Thoracic aorta (tissue), 2 donors: Measurements from ENCODE around the gene USP15. TPM values are rescaled to one million over a fixed set of nuclear protein-coding genes. Genes with fewer than 3 reads are reported as not detected.

ENCODE experiments used
- ATAC-seq: fragments of 150-250 bp; one replicate; pipeline ENCODE4 v1.8.0; 2017; ENCODE audit warnings: low read depth; ENCODE audit not compliant: insufficient number of reproducible peaks, low FRiP score
- DNase-seq: peaks from one replicate; pipeline ENCODE4 v3.0.0-alpha.2; 2020; ENCODE audit warnings: low spot score
- H3K27ac ChIP-seq, 2 donors: fragments of 200-600 bp; sonication (generic); 1 replicate in 1 of 2; 2 replicates in 1 of 2; pipeline ENCODE4 v1.5.1; 2016; ENCODE audit warnings: mild to moderate bottlenecking in 2 of 2, moderate library complexity in 2 of 2
- H3K27me3 ChIP-seq: fragments of 200-600 bp; sonication (generic); replicated peaks from 2 replicates; pipeline ENCODE4 v1.6.0; 2016; ENCODE audit warnings: mild to moderate bottlenecking; ENCODE audit not compliant: insufficient read depth
- H3K36me3 ChIP-seq: fragments of 200-600 bp; sonication (generic); one replicate; pipeline ENCODE4 v1.5.1; 2016
- H3K4me1 ChIP-seq, 2 donors: fragments of 200-600 bp; sonication (generic); 1 replicate in 1 of 2; 2 replicates in 1 of 2; pipeline versions ENCODE4 v1.5.1 to v1.6.0; 2016; ENCODE audit warnings: low read depth in 2 of 2, mild to moderate bottlenecking in 1 of 2; ENCODE audit not compliant: control insufficient read depth in 1 of 2
- H3K4me3 ChIP-seq: fragments of 200-600 bp; sonication (generic); 2 replicates; pipeline ENCODE4 v1.5.1; 2016; ENCODE audit warnings: mild to moderate bottlenecking
- H3K9me3 ChIP-seq: fragments of 200-600 bp; sonication (generic); 2 replicates; pipeline ENCODE4 v1.5.1; 2016
- total RNA-seq, 2 donors: library from RNA; depleted of rRNA; stranded (reverse); fragments of >200 nt; gene quantifications; one replicate each; pipeline versions ENCODE4 v1.1.0 to v1.2.3, GENCODE V29; 2016
- TF ChIP-seq, protein P1 (sequence below): fragments of 200-600 bp; sonication (generic); IDR thresholded peaks from one replicate; pipeline ENCODE4 v1.5.1; 2019; ENCODE audit warnings: antibody characterized with exemption

Gene USP15
- total RNA-seq, 2 donors from 2014 or later: 39.5 to 128 TPM

DNA sequence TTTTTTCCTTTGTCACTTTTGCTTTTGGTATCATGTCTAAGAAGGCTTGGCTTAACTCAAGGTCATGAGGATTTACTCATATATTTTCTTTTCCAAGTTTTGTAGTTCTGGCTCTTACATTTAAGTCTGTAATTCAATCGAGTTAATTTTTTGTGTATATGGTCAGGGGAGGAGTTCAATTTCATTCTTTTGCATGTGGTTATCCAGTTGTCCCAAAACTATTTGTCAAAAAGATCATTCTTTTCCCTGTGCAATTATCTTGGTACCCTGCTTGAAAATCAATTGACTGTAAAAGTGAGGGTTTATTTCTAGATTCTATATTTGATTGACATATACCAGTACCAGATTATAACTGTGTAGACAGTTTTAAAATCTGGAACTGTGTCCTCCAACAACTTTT, 10.2 kb downstream of the USP15 start:
- H3K4me3 ChIP-seq: no peak overlapping the region
- DNase-seq (no peak), ATAC-seq (no peak)
- H3K4me1 ChIP-seq: peaks cover 56 to 61% of the 10 kb centered on the region in 2 donors
- no peak overlapping the region for H3K27ac ChIP-seq
- H3K9me3 ChIP-seq: no peaks in the 10 kb centered on the region
- no peaks in the 10 kb centered on the region for H3K27me3 ChIP-seq
- TF ChIP-seq, protein P1, sequence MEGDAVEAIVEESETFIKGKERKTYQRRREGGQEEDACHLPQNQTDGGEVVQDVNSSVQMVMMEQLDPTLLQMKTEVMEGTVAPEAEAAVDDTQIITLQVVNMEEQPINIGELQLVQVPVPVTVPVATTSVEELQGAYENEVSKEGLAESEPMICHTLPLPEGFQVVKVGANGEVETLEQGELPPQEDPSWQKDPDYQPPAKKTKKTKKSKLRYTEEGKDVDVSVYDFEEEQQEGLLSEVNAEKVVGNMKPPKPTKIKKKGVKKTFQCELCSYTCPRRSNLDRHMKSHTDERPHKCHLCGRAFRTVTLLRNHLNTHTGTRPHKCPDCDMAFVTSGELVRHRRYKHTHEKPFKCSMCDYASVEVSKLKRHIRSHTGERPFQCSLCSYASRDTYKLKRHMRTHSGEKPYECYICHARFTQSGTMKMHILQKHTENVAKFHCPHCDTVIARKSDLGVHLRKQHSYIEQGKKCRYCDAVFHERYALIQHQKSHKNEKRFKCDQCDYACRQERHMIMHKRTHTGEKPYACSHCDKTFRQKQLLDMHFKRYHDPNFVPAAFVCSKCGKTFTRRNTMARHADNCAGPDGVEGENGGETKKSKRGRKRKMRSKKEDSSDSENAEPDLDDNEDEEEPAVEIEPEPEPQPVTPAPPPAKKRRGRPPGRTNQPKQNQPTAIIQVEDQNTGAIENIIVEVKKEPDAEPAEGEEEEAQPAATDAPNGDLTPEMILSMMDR: no peak
- no peaks in the 10 kb centered on the region for H3K36me3 ChIP-seq

DNA sequence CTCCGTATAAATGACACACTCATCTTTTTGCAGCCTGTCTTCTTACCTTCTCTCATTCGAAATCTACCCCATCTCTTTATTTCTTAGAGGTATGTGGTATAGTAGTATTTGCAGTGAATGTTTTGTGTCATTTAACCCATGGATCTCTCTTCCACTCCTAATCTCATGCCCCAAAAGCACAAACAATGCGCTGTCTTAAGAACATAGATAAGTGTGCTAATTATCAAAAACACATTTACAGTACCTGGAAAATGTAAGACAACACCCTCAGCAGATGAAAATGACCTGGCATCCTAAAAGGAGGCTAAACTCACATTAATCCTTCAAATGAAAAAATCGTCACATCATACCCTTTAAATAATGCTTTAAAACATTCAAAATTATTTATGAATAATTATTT, 10.7 kb downstream of the USP15 start:
- TF ChIP-seq, protein P1: no peak
- Histone ChIP-seq H3K4me3 (no peak overlapping the region), H3K4me1 (peaks cover 57 to 63% of the 10 kb centered on the region in 2 donors), H3K9me3 (no peaks in the 10 kb centered on the region), H3K27ac (no peak overlapping the region), H3K27me3 (no peaks in the 10 kb centered on the region), H3K36me3 (no peaks in the 10 kb centered on the region)
- ATAC-seq (no peak), DNase-seq (no peak)

DNA sequence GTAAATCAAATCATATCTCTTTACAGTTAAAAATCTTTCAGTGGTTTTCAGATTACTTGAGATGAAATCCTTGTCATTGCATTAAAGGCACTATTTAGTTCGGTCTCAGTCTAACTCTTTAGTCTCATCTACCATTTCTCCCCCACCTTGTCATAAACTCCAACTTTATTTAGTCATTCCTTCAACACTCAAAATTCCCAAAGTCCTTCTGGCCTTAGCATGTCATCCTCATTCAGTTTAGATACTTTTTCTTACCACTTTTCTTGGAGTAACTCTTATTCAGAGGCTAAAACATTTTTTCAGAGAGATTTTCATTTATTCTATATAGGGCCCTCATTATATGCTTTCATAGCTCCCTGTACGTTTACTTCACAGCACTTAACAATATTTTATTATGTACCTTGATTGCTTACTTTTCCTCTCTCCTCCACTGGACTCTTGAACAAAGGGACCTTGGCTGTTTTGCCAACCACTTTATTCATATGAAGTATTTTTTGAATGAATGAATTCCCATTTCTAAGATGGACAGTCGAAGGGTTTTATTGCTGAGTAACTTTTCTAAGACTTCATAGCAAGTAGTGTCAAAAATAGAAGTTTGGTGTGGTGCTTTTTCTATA, 12.8 kb downstream of the USP15 start:
- Histone ChIP-seq H3K9me3 (no peaks in the 10 kb centered on the region), H3K4me3 (no peak overlapping the region), H3K27ac (no peak overlapping the region), H3K36me3 (no peaks in the 10 kb centered on the region), H3K4me1 (peaks cover 54 to 67% of the 10 kb centered on the region in 2 donors), H3K27me3 (no peaks in the 10 kb centered on the region)
- DNase-seq (no peak), ATAC-seq (no peak)
- TF ChIP-seq, protein P1: no peak

DNA sequence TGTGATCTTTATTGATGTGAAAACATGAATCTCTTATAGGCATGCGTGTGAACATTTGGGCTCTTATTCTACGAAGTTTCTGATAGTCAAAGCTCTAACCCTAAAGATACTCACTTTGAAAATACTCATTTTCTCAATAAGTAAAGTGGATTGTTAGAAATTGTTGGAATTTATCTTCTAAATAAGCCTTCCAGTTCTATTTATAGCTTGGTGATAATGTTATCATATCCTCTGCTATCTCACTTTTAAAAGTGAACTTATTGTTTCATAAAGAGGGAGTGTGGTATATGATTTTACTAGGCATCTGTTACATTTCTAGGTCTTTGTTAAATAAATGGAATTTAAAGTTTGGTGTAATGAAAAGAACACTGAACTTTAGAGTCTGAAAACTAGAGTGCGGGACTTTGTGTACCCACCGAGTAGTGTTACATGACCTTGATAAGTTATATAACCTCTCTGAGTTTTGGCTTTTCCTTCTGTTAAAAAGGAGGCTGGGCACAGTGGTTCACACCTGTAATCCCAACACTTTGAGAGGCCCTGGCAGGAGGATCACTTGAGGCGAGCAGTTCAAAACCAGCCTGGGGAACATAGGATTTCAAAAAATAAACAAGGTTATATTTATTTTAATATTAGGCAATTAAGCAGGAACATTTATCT, 13.6 kb downstream of the USP15 start:
- DNase-seq (no peak), ATAC-seq (no peak)
- Histone ChIP-seq H3K9me3 (no peaks in the 10 kb centered on the region), H3K36me3 (no peaks in the 10 kb centered on the region), H3K27me3 (no peaks in the 10 kb centered on the region), H3K27ac (no peak overlapping the region), H3K4me1 (peaks cover 48 to 67% of the 10 kb centered on the region in 2 donors), H3K4me3 (no peak overlapping the region)
- TF ChIP-seq, protein P1: no peak

DNA sequence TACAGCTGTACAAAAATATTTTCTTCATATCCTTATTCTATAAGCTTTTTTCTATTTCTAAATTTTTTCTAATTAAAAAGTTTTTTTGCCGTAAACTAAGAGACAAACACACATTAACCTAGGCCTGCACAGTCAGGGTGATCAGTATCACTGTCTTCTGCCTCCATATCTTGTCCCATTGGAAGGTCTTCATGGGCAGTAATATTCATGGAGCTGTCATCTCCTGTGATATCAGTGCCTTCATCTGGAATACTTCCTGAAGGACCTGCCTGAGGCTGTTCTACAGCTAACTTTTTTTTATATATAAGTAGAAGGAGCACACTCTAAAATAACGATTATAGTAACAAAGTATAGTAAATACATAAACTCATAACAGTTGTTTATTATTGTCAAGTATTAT, 17.8 kb downstream of the USP15 start:
- ATAC-seq (no peak), DNase-seq (no peak)
- TF ChIP-seq, protein P1: no peak
- Histone ChIP-seq H3K4me3 (no peak overlapping the region), H3K27me3 (no peaks in the 10 kb centered on the region), H3K4me1 (peaks cover 31 to 53% of the 10 kb centered on the region in 2 donors), H3K9me3 (no peaks in the 10 kb centered on the region), H3K36me3 (no peaks in the 10 kb centered on the region), H3K27ac (no peak overlapping the region)
